RCC 7860 (cell line): Measurements from ENCODE around the gene SLC25A28.
"Not testable (repeated sequence)": the region's sequence is repeated elsewhere in the genome, so short reads cannot be mapped to it uniquely, and the experiment has no call there.

ENCODE experiments used
- DNase-seq: peaks from one replicate; pipeline ENCODE4 v3.0.0-alpha.2; 2015; ENCODE audit warnings: low spot score
- FAIRE-seq: peaks from 2 replicates; lab custom pipeline; 2012; peaks lifted over from hg19 to GRCh38; lab: Jason Lieb, UNC

SLC25A28 gene

GRCh38 chr10:99629625-99629978 lies 9.4 kb upstream of the SLC25A28 start:
- FAIRE-seq (no peak), DNase-seq (no peak)

DNA sequence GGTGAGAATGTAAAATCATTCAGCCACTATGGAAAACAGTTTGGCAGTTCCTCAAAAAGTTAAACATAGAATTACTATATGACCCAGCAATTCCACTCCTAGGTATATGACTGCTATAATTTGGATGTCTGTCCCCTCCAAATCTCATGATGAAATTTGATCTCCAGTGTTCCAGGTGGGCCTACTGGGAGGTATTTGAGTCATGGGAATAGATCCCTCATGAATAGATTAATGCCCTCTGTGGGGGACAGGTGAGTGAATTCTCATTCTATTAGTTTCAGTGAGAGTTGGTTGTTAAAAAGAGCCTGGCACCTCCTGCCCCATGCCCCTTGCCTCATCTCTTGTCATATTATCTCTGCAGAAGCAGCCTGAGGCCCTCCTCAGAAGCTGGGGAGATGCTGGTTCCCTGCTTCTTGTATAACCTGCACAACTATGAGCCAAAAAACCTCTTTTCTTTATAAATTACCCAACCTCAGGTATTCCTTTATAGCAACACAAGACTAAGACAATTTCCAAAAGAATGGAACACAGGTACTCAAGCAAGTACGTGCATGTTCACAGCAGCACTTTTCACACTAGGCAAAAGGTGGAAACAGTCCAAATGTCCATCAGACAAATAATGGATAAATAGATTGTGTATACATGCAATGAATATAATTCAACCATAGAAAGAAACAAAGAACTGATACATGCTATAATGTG lies 8.8 kb upstream of the SLC25A28 start:
- FAIRE-seq (no peak), DNase-seq (no peak)

DNA sequence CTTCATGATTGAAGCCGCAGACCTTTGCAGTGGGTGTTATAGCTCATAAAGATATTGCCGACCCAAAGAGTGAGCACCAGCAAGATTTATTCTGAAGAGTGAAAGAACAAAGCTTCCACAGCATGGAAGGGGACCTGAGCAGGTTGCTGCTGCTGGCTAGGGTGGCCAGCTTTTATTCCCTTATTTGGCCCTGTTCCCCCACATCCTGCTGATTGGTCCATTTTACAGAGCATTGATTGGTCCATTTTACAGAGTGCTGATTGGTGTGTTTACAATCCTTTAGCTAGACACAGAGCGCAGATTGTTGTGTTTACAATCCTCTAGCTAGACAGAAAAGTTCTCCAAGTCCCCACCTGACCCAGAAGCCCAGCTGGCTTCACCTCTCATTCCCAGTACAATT lies 4.9 kb upstream of the SLC25A28 start:
- not testable (repeated sequence) for FAIRE-seq, DNase-seq

- FAIRE-seq = no peak
Observed at GRCh38 chr10:99623919-99624318, 3.7 kb upstream of the SLC25A28 start.

GRCh38 chr10:99621454-99622251 lies 1.4 kb upstream of the SLC25A28 start:
- DNase-seq (no peak), FAIRE-seq (no peak)

More at GRCh38 chr10:99623919-99624318, 3.7 kb upstream of the SLC25A28 start:
- no peak for DNase-seq

GRCh38 chr10:99620711-99621453 lies 643 bp upstream of the SLC25A28 start:
- FAIRE-seq (peak; percentile 55), DNase-seq (peak; percentile 85)

DNA sequence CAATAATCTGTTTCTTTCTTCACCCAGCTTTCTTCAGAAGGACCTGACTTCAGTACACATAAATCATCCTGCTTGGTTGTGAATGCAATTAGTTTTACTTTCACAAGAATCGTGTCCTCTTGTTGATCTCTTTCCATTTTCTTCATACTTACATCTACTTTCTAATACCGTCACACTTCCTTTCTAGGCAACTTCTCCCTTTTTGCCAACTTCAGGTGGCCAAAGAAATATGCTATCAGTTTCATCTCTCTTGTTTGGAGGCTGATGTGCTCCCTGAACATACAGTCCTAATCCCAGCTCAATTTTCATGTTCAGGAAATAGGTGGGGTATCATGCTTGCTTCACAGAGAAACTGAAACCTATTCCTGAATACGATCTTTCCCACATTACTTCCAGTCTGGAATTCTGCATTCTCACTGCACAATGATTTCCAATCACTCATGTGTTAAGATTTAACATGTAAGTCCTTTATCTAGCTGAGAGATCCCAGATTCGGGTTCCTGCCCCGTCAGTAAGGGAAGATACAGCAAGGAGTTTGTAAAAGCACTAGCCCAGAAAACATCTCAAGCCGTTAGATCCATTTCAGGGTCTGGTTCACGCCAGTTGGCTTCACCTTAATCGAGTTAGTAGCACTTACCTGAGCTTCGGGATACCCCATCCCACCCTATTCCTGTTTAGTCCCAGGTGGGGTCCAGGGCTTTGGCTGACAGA lies 994 bp downstream of the SLC25A28 start:
- DNase-seq = peak; percentile 10
- FAIRE-seq = no peak

DNA sequence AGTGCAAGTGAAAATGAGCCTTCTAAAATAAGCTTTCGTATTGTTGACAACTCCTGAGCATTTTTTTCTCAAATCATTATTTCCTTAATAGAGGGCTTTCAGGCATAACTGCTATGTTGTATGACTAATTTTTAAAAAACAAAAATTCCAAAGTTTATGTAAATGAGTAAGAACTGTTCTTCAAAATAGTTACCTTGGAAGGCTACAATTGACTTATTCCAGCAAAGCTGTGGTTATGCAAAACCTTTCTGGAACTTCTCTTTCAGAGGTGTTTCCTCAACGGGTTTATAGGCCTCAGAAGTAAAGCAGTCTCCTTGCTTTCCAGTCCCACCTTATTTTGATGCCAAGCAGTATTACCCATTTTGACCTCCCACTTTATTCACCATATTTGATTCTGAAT lies 2.5 kb downstream of the SLC25A28 start:
- DNase-seq (no peak), FAIRE-seq (no peak)

- no peak for DNase-seq
- FAIRE-seq = no peak
Observed at GRCh38 chr10:99615426-99615825, 4.8 kb downstream of the SLC25A28 start.

- peak; percentile 29 for FAIRE-seq
- peak; percentile 41 for DNase-seq
Observed at GRCh38 chr10:99612167-99612831, 7.9 kb downstream of the SLC25A28 start.

- FAIRE-seq (no peak), DNase-seq (no peak)
Observed at GRCh38 chr10:99611326-99611725, 8.9 kb downstream of the SLC25A28 start.

DNA sequence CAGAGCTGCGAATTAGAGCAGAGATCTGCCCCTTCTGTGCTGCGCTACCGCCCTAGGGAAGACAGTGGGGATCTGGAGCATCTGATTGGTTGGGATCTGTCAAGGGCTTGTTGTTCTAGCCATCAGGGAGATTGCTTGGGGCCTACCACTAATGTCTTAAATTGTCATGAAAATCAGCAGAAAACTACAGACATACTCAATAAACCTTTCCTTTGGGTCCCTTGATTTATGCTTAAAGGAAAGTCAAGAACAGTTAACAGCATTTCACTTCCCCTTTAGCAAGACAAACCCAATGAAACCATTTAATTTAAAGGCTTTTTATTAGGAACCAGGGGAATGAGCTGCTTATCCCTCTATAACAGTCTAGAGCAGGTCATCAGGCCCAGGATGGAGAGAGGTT lies 10.0 kb downstream of the SLC25A28 start:
- DNase-seq (no peak), FAIRE-seq (no peak)

- DNase-seq = no peak
- no peak for FAIRE-seq
Observed at GRCh38 chr10:99609186-99609585, 11.1 kb downstream of the SLC25A28 start.

DNA sequence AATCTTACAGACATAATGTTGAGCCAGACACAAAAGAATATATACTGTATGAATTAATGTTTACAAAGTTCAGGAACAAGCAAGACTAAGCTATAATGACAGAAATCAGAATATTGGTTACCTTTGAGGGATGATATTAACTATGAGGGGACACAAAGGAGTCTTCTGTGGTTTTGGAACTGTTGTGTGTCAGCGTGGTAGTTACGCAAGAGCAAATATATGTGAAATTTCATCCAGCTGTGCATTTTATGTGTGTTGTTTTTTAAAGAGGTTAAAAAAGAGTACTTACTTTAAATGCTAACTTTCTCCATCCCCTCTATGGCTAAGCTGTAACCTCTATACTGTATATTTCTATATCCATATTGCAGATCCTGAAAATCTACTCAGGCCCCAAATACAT lies 14.9 kb downstream of the SLC25A28 start:
- DNase-seq (no peak), FAIRE-seq (no peak)

DNA sequence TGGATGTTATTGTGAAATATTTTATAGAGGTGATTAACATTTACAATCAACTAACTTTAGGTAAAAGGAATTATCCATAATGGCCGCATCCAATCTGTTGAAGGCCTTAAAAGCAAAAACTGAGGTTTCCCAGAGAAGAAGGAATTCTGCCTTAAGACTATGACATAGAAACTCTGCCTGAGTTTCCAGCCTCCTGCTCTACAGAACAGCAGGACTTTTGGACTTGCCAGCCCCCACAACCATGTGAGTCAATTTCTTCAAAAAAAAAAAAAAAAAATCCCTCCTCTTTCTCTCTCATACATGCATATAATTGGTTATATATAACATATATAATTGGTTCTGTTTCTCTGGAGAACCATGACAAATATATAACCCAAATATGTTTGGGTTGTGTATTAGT lies 15.4 kb downstream of the SLC25A28 start:
- DNase-seq (no peak), FAIRE-seq (no peak)

DNA sequence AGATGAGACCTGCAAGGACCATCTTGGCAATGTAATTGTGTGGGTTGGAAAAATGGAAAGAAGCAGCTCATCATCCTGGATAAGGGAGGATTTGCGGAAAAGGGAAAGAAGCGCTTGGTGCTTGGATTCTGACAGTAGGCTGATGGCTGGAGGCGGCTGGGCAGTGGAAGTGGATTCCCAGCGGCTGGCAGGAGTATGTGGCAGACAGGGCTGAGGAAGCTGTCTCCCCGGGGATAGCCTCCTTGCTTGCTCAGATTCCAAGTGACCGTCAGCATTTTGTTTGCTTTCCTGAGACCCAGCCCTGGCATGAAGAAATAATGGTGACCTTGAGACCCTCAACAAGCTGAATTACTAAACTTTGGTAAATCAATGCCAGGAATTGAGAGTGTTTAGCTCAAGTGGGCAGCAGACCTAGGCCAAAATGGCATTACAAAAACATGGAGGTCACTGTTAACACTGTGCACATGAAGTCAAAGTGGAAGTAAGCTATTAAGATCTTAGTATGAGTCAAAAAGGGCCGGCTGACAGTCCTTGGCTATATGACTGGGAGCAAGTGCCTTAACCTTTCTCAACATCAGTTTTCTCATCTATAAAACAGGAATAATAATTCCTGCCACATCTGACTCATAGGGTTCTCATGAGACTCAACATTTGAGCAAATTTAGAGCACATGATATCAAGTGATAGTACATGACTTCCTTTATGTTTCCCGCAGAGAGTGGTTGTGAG lies 21.3 kb downstream of the SLC25A28 start:
- no peak for DNase-seq
- FAIRE-seq = no peak

DNA sequence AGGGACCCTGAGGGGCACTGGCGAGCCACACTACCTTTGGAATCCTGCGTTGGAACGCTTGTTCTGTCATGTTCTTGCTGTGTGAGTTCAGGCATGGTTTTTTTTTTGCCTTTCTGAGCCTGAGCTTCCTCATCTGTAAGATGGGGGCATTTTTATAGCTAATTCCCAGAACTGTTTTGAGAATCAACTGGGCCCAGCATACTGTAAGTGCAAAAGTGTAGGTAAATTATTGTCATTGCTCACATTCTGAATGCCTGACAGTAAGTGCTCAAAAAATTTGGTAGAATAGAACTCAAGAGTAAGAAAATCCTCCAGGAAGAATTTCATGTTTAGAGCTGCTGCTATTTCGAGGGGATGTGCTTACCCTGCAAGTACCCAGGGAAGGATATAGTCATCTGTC lies 22.2 kb downstream of the SLC25A28 start:
- FAIRE-seq = no peak

GRCh38 chr10:99596708-99597107 lies 23.5 kb downstream of the SLC25A28 start:
- not testable (repeated sequence) for DNase-seq, FAIRE-seq

More for the DNA sequence above, 22.2 kb downstream of the SLC25A28 start:
- no peak for DNase-seq

GRCh38 chr10:99595770-99596465 lies 24.3 kb downstream of the SLC25A28 start:
- DNase-seq (no peak), FAIRE-seq (no peak)
